GM18861 (cell line): ENCODE measurements around the gene TGFB1.
"Not testable (repeated sequence)": the region's sequence is repeated elsewhere in the genome, so short reads cannot be mapped to it uniquely, and the experiment has no call there.

Experiments used
- ATAC-seq: cut with Tn5 transposase; IDR thresholded peaks from one replicate; pipeline ENCODE4 v1.9.1; 2021; ENCODE audit not compliant: unreplicated experiment

Gene TGFB1

DNA sequence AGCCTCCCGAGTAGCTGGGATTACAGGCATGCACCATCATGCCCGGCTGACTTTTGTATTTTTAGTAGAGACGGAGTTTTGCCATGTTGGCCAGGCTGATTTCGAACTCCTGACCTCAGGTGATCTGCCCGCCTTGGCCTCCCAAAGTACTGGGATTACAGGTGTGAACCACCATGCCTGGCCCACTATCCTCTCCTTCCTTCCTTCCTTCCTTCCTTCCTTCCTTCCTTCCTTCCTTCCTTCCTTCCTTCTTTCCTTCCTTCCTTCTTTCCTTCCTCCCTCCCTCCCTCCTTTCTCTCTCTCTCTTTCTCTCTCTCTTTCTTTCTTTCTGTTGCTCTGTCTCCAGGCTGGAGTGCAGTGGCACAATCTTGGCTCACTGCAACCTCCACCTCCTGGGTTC, 17.4 kb upstream of the TGFB1 start:
- not testable (repeated sequence) for ATAC-seq

DNA sequence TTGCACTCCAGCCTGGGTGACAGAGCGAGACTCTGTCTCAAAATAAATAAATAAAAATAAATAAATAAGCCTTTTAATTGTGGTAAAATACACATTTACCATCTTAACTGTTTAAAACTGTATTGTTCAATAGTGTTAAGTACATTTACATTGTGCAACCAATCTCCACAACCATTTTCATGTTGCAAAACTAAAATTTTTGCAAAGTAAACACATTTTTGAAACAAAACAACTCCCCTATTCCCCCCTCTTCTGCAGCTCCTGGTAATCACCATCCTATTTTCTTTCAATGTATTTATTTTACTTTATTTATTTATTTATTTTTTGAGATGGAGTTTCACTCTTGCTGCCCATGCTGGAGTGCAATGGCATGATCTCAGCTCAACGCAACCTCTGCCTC, 16.0 kb upstream of the TGFB1 start:
- no peak for ATAC-seq

DNA sequence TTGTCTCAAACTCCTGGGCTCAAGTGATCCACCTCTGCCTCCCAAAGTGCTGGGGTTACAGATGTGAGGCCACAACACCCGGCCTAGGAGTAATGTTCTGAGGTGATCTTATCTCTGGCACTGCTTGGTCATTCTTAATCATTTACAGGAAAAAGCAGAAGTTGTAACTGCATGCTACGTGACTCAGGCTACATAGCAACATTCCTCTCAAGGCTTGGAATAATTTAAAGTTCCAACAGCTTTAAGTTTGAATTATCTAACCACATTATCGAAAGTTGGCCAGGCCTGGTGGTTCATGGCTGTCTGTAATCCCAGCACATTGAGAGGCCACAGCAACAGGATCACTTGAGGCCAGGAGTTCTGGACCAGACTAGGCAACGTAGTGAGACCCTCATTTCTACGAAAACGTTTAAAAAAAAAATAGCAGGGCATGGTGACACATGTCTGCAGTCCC, 14.2 kb upstream of the TGFB1 start:
- peak; percentile 51 for ATAC-seq

DNA sequence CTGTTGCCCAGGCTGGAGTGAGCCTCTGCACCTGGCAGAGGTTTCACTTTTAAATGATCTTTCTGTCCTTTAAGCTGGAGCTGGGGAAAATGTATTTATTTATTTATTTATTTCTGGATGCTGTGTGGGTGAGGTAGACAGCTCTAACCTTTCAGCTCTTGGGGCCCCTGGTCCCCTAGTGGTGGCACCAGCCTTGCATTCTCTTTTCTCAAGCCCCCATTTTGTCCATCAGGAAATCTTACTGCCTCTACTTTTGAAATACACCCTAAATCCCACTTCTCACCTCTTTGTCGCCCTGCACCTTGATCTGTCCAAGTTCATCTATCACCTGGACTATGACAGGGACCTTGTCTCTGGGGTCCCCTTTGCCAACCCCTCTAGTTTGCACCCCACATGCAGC, 12.4 kb upstream of the TGFB1 start:
- no peak for ATAC-seq

DNA sequence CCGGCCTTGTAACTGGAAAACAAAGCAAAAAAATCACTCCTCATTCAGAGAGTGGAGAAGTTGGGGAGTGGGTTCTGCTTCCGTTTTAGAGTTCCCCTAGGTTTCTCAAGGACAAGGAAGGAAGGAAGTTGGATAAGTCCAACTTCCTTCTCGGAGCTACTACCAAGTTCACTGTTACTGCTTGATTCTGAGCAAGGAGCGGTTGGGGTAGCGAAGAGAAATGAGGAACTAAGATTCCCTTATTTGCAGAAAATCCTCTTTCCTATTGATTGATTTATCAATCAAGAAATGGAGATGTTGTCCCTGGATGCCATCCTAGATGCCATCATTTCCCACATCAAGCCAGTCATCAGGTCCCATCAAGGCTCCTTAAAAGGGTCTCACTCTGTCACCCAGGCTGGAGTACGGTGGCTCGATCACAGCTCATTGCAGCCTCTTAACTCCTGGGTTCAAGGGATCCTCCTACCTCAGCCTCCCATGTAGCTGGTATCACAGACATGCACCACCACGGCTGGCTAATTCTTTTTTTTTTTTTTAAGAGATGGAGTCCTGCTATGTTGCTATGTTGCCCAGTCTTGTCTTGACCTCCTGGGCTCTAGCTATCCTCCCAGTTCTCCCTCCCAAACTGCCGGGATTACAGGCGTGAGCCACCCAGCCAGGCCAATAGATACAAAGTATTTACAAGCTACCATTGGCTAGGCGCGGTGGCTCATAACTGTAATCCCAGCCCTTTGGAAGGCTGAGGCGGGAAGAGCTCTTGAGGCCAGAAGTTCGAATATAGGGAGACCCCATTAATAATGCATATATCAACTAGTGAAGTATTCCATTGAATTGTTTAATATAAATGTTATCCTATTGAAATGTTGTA, 11.0 kb upstream of the TGFB1 start:
- no peak for ATAC-seq

DNA sequence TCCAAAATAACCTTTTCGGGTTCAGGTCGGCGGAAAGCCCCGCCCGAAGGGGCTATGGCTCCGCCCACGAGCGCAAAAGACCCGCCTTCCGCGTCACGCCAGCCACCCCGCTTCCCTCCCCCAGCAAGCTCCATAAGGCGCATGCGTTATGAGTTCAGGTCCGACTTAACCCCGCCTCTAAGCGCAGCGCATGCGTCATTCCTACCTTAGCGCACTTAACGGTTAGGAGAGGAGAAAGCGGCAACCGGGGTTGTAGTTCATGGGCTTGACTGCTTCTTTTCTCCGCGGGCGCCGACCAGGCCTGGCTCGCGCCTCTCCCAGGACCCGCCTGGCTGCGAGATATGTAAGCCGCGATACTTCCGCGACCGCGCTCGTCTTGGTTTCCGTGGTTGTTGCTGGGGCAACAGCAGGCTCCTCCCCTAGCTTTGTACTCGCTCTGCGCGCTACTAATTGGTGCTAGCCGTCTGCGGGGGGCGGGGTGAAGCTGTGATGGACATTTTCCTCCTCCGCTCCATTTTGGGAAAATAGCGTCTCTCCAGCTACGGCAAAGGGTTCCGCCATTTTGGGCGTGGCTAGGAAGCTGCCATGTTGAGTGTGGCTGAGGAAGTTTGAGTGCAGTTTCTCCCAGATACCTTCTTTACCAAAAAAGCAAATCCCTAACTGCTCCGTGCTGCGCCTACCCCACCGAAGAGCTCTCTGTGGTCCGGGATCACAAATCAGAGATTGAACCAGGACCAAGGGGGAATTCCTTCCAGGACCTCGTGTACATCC, 10.2 kb upstream of the TGFB1 start, which contains the start of gene B9D2:
B9D2 (minus strand) TSS at position 397 of the 771 bp plus-strand sequence. CDS start 630 bp downstream, outside the sequence.
- ATAC-seq, result peak; percentile 55

DNA sequence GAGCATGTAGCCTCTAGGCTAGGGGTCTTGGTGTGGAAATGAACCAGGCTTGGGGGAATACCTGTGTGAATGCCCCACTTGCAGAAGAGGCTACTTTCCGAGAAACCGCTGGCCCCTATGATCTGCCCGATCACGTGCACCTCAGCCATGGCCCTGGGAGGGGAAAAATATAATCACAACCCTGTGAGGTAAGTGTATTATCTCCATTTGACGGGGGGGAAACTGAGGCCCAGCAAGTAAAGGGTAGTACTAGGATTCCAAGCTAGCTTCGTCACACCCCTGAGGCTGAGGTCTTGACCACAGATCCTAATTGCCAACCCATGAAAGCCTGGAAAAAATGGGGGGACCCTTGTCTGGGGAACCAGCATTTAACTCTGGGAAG, 9.6 kb upstream of the TGFB1 start:
- no peak for ATAC-seq

DNA sequence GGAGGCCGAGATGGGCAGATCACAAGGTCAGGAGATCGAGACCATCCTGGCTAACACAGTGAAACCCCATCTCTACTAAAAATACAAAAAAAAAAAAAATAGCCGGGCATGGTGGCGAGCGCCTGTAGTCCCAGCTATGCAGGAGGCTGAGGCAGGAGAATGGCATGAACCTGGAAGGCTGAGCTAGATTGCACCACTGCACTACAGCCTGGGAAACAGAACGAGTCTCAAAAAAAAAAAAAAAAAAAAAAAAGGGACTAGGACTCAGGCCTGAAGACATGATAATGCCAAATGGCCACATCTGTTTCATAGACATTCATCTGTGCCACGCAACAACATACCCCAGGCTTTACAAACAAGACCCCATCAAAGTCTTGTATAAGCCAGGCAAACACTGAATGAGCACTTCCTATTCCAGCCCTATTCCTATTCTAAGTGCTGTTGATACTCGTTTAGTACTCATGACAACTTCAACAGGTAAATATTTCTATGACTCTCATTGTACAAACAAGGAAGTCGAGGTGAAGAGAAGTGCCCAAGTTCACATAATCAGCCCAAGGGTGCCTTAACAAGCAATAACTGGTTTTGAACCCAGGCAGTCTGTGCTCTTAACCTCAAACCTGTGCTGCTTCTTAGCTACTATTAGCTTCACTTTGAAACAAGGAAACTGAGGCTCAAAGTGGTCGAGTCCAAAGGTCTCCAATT, 8.6 kb upstream of the TGFB1 start:
- no peak for ATAC-seq

DNA sequence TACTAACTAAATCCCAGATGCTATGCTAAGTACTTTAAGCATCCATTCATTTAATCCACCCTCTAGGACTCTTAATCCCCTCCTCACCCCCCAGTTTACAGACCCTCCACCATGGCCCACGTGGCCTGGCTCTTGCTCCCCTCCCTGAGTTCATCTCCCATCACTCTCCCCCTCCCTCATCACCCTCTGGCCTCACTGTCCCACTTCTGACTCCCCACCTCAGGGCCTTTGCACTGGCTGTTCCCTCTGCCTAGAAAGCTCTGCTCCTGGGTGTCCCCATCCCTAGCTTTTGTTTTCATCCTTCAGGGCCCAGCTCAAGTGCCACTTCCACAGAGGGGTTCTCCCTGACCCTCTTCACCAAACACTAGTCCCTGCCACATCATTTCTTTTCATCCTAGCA, 6.0 kb upstream of the TGFB1 start:
- no peak for ATAC-seq

DNA sequence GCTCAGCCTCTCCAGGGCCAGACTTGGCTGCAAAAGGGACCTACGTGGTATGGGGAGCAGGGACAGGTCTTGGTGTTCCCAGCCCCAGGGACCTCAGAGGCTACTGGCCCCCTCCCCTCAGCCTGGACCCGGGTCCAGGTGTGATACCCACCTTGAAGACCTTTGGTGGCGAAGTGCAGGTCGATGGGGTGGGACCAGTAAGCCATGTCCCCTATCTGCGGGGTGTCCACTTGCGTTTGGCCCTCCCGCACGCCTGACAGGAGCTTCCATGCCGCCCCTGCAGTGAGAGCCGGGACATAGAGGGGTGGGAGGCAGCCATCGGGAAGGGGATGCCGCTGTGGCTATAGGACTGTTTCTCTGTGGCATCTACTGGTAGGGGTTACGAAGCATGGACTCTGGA, 4.0 kb upstream of the TGFB1 start:
- no peak for ATAC-seq

DNA sequence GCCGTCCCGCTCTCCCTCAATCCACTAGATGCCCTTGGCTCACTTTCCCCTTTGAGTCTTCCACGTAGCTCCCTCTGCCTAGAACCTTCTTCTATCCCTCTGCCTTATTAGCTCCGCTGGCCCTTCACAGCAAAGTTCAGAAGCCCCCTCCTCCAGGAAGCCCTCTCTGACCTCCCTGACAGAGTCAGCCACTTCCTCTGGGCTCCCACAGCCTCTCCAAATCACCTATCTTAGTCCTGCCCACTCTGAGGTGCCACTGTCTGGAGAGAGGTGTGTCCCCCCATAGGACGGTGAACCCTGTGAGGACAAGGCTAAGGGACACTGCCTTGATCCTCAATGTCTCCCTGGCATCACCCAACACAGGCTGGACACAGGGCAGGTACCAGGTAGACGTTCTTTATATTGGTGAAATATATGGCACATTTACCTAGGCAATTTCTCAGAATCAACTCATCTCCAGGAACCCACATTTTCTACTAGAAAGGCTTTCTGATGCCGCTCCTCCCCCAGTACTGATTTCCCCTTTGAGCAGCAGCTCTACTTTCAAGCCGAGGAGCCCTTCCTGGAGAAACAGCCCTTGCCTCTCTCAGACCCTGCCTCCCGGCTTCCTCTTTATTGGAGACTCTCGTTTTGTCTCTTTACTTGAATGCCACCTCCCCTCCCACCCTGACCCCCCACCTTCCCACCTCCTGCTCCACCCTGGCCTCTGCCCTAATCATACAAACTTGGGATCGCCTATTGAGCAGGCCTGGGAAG, 3.4 kb upstream of the TGFB1 start:
- ATAC-seq, result no peak

DNA sequence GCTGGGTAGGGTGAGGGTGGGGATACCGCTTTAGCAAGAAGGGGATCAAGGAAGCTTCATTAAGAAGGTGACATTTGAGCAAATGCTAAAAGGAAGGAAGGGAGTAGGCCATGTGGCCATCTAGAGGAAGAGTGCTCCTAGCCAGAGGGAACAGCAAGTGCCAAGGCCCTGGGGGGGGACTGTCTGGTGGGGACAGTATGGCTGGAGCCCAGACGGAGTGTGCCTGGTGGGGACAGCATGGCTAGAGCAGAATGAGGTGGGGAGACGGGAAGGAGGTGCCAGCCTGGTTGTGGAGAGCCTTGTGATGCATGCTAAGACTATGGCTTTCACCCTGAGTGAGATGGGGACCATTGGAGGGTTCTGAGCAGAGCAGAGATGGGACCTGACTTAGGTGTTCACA, 2.1 kb upstream of the TGFB1 start:
- ATAC-seq, result no peak

DNA sequence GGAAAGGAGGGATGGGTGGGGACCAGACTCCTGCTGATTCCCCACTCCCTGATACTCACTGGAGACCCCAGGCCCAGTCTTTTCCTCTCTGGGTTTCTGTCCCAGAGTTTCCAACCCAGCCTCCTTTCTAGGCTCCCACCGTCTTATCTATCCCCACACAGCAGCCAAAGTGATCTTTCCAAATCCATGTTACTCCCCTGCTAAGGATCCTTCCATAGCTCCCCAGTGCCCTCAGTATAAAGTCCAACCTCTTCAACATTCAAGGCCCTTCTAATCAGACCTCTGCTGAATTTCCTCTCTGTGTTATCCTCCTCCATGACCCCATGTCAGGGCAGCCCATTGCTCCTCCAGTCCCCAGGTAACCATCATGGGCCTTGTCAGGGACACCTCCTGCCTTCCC, 1.3 kb upstream of the TGFB1 start:
- ATAC-seq, result no peak

DNA sequence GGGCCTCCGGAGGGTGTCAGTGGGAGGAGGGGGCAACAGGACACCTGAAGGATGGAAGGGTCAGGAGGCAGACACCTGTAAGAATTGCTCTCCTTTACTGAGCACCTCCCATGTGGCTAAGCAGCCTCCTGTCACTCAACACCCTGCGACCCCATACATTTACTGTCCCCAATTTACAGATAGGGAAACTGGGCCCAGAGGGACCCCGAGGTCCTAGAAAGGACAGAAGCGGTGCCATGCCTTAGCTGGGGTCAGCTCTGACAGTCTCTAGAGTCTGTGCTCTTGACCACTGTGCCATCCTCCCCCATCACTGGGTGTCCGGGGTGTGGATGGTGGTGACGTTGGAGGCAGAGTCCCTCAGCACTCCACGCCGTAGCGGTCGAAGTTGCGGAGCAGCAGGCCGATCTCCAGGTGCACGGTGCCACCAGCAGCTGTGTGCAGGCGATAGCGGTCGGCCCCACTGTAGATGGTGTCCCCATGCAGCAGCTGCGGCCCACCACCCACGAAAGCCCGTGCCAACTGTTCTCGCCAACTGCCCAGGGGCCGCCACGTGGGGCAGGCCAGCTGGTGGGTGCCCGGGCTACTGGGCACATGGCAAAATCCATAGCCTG, 726 bp upstream of the TGFB1 start:
- no peak for ATAC-seq

DNA sequence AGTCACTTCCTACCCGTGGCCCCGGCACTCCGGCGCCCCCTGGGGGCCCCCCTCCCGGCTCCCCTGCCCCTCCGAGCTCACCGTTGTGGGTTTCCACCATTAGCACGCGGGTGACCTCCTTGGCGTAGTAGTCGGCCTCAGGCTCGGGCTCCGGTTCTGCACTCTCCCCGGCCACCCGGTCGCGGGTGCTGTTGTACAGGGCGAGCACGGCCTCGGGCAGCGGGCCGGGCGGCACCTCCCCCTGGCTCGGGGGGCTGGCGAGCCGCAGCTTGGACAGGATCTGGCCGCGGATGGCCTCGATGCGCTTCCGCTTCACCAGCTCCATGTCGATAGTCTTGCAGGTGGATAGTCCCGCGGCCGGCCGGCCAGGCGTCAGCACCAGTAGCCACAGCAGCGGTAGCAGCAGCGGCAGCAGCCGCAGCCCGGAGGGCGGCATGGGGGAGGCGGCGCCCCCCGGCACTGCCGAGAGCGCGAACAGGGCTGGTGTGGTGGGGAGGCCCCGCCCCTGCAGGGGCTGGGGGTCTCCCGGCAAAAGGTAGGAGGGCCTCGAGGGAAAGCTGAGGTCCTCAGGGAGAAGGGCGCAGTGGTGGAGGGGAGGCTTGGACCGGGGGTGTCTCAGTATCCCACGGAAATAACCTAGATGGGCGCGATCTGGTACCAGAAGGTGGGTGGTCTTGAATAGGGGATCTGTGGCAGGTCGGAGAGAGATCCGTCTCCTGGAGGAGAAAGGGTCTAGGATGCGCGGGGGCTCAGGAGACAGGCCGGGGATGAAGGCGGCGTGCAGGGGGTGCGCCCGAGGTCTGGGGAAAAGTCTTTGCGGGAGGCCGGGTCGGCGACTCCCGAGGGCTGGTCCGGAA, 885 bp downstream of the TGFB1 start:
- ATAC-seq, result no peak

DNA sequence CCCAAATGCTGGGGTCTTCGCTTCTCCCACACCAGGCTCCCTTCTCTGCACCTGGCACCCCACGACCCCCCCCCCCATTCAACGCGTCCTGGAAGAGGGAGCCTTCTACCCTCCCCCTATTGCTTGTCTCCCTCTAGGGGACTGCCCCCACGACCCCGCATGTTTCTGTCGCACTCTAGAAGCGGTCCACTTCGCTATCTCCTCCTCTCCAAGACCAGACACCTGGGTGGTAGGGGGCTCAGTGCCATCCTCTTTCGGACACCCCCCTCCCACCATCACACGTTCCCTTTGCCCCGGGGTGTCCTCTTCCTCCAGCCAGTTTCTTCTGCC, 1.5 kb downstream of the TGFB1 start:
- ATAC-seq, result no peak

DNA sequence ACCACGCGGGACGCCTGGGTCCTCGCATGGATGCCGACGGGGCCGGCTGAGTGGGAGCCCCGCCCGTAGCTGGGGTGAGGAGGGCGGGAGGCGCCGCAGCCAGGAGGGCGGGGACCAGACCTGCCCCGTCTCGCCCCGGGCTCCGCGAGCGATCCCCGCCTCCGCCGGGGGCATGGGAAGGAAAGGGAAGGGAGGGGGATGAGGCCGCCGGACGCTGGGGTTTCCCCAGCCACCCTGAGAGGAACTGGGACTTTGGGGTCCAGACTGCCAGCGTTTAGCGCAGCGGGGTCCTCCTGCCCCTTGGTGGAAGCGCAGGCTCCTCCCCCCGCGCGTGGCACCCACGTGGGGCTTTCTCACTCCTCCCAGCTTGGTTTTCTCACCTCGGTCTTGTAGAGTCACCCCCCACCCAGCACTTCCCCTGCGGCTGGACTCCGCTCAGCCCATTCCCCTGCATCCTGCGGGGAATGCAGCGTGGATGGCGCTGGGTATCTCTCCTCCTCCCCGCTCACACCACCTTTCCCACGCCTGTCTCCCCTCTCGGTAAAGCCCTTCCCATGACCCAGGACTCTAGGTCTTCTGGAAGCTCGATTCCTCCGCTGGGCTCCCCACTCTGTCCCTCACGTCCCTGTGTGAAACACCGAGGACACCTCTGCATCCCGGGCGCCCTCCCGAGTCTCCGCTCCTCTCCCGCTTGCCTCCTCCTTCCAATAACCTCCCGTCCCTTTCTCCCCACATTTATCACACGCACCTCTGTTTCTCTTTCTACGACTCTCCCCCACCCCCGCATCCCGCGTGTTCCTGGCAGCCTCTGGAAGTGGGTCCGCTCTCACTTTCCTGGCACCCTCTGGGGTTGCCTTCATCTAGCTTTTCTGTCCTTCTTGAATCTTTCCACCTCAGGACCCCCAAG, 2.1 kb downstream of the TGFB1 start:
- peak; percentile 28 for ATAC-seq

DNA sequence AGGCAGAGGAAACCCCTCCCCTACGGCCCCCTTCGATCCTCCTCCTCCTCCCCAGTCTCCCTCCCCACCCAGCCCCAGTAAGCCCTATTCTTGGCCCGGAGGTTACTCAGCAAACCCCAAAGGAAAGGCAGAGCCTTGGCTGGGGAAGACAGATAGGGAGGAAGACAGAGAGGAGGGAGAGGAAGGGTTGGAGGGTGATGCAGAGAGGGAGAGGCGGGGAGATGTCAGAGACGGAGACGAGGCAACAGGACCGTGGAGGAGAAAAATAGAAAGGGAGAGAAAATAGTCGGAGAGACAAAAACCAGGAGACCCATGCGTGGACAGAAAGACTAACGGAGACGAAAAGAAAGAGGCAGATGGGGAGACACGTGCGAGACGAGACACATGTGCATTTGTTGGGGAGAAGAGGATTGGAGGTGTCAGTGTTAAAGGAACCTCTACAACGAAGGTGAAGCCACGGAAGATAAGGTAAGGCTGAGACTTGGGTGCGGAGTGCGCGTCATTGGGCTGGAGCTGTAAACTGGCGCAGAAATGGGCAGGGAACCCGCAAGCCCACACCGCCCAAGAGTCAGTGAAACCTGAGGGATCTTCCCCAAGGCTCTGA, 2.9 kb downstream of the TGFB1 start:
- ATAC-seq, result no peak
